ENCODE measurements around the gene ATP2B3.
A peak's percentile ranks its signal among the peaks of the same experiment; 100 is the strongest.
"Not testable (repeated sequence)": the region's sequence is repeated elsewhere in the genome, so short reads cannot be mapped to it uniquely, and the experiment has no call there.

The ATP2B3 gene

GRCh38 chrX:153596981-153597750, 79.7 kb downstream of the ATP2B3 start:
- no peak for DNase-seq

DNA sequence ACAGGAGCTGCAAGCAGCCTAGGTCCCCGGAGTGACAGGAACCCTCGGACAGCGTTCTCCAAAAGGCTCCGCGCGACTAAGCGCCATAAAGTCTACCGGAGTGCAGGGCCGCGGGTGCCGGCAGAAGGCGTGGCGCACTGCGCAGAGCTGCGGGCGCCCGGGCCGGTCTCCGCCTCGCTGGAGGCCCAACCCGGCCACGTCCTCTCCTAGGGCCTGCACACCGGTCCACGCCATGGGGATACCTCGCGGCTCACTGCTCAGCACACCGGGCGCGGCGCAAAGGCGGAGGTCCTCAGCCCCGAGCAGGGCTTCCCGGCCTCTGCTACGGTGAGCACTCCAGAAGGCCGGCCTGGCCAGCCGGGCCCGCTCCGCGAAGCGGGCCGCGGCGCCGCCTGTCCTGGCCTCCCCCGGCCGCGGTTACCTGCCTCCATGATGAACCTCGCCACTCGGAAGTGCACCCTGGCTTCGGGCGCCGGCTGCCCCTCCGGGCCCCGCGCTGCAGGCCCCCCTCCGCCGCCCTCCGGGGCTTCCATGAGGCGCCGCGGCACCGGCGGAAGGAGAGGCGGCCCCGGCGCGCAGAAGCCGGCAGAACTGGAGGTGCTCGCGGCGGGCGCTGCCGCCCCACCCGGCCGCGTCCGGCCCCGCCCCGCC, 81.2 kb downstream of the ATP2B3 start, which contains the start of gene CCNQ:
Gene CCNQ (minus strand): TSS at position 599 of the 651 bp plus-strand sequence. CDS start 66 bp downstream, at position 533.
- peak; percentile 22 for DNase-seq

DNA sequence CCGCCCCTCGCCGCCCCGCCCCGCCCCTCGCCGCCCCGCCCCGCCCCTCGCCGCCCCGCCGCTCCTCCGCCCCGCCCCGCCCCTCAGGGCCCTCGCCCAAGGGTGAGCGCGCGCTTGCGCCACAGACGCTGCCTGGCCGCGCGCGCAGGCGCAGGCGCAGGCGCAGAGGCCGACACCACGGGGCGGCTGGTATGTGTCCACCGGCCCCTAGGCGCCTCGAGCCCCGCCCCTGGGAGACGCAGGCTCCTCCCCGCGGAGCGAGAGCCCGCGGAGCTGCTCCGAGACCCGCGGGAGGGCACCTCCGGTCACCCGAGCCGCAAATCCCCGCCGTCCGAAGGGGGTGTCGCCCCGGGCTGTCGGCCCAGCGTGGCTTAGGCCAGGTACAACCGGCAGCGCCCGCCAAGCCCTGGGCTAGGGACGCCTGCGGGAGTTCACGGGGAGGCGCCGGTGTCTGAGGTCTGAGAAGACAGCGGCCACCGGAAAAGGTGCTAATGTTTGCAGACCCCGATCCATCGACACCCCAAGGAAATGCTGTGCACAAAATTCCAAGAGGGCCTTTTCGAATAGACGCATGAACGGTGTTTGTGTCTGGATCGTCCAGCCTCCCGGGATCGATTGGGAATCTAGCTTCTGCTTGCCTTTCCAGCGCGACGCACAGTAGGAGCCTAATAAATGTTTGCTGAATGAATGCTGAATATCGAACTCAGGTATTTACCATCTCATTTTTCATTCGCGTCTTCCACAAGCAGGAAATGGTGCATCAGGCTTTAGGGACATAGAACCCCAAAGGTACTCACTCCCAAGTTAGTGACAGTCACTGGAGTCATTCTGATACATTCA, 82.0 kb downstream of the ATP2B3 start:
- peak; percentile 83 for DNase-seq

DNA sequence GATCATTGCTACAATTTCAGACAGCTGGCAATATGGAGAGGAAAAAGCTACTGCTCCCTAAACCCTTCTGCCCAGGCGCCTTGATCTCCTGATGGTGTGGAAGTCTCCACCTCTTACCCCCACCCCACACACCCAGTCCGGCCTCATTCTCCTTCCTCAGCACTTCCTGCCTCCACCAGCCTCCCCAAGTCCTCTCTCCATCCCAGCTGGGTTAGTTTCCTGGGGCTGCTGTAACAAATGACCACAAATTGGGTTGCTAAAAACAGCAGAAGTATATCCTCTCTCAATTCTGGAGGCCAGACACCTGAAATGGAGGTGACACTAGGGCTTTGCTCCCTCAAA, 82.6 kb downstream of the ATP2B3 start:
- DNase-seq, result no peak

GRCh38 chrX:153600921-153601320, 83.5 kb downstream of the ATP2B3 start:
- no peak for DNase-seq

DNA sequence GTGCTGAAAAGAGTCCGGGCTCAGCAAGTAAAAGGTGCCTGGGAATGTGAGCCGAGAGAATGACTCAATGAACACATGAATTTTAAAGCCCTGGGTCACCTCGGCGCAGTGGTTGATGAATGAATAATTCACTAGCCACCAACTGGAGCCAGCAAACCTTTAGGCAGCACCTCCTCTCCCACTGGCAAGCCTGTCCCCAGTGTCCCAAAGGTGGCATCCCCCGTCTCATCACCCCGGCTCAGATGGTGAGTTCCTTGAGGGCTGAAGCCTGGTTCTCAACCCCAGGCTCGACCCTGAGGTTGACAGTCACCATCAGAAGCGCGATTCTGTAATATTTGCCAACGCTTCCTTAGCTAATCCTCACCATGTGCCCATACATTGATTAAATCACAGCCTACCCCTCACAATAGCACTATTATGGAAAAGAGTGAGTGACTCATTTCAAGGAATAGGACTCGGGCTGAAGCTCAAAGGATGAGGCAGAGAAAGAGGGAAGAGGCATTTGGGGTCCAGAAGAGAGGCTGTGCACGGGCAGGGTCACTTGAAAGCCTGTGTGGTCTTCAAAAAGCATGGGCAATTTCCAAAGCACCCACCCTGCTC, 84.2 kb downstream of the ATP2B3 start:
- no peak for DNase-seq

- no peak for DNase-seq
Observed at GRCh38 chrX:153602601-153603000, 85.2 kb downstream of the ATP2B3 start.

DNA sequence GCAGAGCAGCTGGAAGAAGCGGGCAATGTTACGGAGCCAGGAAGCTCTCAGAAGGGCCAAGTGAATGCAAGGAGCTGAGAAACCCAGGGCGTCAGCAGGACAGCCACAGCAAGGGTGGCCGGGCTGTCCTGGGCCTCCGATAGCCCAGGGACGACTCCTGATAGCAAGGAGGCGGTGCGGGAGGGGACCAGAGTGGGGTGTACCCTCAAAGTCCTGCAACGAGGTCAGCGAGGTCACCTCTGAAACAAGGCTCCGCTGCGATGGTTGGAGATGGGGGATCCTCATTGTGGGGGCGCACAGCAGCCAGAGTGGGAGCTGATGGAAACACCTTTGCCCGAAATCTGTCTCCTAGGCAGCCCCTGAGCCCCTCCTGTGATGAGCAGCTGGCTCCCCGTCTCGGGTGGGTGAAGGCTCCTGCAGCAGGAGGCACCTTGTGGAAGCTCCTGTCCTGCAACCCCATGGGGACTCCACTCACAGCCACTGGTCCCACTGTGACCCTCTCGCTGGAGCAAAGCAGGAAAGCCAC, 85.8 kb downstream of the ATP2B3 start:
- DNase-seq, result no peak

DNA sequence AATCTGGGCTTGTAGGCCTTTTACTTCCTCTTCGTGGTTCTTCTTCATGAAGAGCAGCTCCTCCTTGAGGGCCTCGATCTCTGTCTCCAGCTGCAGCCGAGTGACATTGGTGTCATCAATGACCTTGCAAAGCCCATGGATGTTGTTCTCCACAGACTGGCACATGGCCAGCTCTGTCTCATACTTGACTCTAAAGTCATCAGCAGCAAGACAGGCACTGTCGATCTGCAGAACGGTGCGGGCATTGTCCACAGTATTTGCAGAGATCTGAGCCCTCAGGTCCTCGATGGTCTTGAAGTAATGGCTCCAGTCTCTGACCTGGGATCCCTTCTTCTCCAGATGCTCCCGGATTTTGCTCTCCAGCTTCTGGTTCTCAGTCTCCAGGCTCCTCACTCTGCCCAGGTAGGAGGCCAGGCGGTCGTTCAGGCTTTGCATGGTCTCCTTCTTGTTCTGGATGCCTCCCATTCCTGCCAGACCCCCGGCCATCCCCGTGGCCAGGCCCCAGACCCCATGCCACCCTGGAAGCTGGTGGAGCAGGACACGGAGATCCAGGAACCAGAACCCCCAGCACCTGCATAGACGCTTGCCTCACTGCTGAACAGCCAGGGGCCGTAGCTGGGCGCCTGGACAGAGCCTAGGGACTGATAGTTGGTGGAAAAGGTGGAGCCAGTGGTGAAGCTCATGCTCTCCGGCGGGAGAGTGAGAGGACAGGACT, 87.4 kb downstream of the ATP2B3 start:
- DNase-seq, result not testable (repeated sequence)

DNA sequence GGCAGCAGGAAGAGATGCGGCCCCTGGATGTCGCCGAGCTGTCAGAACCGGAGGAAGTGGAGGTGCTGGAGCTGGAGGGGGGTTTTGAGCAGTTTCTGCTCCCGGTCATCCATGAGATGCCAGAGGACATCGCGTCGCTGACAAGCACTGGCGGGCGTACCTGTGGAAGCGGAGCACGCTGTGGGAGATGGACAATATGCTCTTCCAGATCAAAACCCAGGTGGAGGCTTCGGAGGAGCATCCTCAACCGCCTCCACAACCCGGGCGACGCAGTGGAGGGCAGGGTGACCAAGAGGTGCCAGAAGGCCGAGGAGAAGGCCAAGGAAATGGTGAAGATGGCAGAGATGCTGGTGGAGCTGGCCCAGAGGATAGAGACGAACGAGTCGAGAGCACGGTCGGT, 89.1 kb downstream of the ATP2B3 start:
- no peak for DNase-seq

DNA sequence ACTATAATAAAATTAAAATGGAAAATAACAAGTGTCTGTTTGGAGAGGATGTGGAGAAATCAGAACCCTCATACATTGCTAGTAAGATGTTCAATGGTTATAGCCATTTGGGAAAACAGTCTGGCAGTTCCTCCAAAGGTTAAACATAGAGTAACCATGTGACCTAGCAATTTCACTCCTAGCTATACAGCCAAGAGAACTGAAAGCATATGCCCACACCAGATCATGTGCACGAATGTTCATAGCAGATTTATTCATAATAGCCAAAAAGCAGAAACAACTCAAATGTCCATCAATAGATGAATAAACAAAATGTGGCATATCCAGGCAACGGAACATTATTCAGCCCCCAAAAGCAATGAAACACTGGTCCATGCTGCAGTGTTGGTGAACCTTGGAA, 90.9 kb downstream of the ATP2B3 start:
- no peak for DNase-seq

DNA sequence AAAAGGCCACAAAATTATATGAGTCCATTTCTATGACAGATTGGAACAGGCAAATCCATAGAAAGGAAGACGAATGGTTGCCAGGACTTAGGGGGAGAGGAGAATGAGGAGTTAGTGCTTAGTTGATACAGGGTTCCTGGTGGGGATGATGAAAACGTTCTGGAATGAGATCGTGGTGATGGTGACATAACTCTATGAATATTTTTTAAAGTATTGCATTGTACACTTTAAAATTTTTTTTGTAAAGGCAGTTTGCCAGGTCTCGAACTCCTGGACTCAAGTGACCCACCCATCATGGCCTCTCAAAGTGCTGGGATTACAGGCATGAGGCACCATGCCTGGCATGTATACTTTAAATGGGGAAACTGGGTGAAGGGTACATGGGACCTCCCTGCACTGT, 91.4 kb downstream of the ATP2B3 start:
- DNase-seq, result no peak

DNA sequence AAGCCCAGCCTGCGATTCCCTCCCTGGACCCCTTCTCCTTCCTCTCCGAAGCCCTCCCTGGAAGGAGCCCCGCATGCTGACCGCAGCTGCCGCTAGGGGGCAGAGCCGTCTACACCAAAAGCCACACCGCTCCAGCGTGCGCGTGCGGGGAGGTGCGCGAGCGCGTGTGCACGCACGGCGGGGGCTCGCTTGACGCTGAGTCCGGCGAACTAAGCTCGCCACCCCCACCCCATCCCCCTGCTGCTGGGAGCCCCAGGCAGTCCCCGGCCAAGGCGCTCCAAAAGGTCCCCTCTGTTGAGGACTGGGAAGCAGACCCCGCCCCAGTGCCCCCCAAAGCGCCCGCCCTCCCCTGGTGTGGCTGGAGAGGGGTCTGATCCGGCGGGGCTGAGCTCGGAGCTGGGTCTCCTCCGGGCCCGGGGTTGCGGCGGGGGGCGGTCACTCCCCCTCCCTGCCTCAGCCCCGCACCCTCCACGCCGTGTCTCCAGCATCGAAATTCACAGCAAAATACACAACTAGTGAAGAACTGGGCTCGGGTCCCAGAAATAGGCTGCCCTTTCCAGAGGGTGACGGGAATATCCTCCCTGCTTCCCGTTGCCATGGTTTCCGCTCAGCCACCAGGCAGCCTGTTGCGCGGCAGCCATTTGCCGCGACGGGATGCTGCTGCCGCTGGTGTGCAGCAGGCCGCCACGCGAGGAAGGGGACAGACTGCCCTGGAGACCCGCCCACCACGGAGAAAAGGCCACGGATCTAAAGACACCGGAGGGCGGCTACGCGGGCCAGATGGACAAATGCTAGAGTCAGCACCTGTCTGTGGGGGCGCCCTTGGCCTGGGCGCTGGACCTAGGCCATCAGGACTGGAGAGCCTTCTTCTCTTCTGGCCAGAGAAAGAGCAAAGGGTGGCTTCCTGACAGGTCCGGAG, 92.7 kb downstream of the ATP2B3 start:
- DNase-seq, result peak; percentile 69

GRCh38 chrX:153610836-153611213, 93.4 kb downstream of the ATP2B3 start:
- no peak for DNase-seq

DNA sequence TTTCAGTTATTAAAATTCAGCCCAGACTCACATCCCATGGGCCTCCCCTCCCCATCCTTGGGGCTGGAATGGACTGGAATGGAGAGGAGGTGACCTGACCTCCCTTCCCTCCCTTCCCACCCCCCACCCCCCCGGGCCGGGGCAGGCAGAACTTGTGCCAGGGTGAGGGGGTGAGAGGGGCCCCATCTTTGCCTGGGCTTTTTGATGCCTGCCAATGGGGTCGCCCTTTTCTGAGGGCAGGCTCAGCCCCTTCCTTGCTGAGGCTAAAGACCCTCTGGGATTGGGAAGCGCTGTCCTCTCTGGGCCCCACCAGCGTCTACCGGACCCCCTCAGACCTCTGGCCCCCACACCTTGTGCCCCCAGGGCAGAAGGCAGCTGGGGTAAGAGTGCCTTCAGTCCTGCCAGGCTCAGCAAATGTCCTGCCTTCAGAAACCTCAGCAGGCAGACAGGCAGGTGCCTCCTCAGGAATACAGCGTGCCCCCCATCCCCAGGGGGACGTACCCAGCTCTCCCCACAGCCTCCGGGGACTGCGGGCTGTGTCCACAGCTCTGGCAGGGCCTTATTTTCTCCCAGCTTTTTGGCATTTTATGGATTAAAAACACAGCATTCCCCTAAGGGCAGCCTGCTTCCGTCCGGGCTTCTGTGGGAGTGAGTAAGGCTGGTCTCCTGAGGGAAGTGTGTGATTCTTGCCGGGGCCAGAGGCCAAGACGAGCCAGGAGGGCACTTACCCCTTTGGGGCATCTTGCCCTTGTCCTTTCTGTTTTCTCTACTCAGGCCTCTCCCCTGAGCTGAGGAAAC, 94.1 kb downstream of the ATP2B3 start:
- no peak for DNase-seq

- DNase-seq, result no peak
Observed at GRCh38 chrX:153612413-153612812, 95.0 kb downstream of the ATP2B3 start.

DNA sequence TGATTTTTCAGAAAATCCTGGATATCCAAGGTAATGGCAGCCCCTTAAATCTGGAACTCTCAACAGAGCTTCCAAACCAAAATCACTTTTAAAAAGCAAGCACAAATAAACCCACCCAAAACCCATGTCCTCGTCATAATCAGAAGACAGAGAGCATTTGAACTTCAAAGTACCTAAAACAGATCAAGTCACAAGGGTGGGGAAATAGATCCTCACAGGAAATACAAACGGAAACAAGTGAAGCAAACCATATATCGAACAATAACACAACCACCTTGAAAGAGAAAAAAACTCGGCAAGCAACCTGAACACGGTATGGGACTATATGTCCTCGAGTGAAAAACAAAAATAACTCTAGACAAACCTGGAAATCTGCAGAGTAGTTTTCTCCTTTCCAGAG, 97.4 kb downstream of the ATP2B3 start:
- no peak for DNase-seq

DNA sequence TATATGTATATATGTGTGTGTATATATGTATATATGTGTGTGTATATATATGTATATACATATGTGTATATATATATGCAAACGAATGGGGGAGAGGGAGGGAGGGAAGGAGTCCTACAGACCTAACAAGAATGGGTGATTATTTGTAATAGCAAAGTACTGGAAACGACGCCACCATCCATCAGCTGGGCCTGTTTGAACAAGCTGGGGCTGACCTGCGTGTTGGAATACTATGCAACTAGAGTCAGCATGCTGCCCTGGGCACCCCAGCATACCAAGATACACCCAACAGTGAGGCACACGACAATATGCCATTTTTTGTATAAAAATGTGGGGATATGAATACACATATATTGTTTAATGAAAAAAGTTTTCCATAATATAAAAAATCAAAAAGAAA, 103.1 kb downstream of the ATP2B3 start:
- DNase-seq, result no peak

GRCh38 chrX:153621949-153622598, 104.6 kb downstream of the ATP2B3 start:
- DNase-seq, result no peak
